Measurements from ENCODE around the gene SH3BP4. TPM values are rescaled to one million over a fixed set of nuclear protein-coding genes. Genes with fewer than 3 reads are reported as not detected.

Gene SH3BP4
- total RNA-seq = 31.1 and 42.6 TPM in 2 replicates

GRCh38 chr2:234951664-234952269 is at the start of gene SH3BP4:
TSS of gene SH3BP4 (plus strand) at chr2:234952017. CDS start at chr2:235035003, 82,986 bp downstream.

